Stomach (tissue), 9 donors: ENCODE data around the gene COQ8B. TPM values are rescaled to one million over a fixed set of nuclear protein-coding genes. Genes with fewer than 3 reads are reported as not detected.
"Not testable (repeated sequence)": the region's sequence is repeated elsewhere in the genome, so short reads cannot be mapped to it uniquely, and the experiment has no call there.

ENCODE experiments used
- DNase-seq, 2 donors: peaks; one replicate each; pipeline versions ENCODE4 v3.0.0 to v3.0.0-alpha.2; 2013 to 2019
- H3K27ac ChIP-seq, 5 donors: fragments of 200-600 bp in 4 of 5; sonication (generic) in 4 of 5; one replicate each; pipeline ENCODE4 v1.5.1; 2013 to 2019; ENCODE audit warnings: mild to moderate bottlenecking in 1 of 5, moderate library complexity in 1 of 5
- H3K27me3 ChIP-seq, 3 donors: fragments of 200-600 bp; sonication (generic); one replicate each; pipeline ENCODE4 v1.5.1; 2017 to 2019; ENCODE audit warnings: mixed run types in 1 of 3
- H3K36me3 ChIP-seq, 4 donors: fragments of 200-600 bp; sonication (generic); 1 replicate in 3 of 4; 2 replicates in 1 of 4; pipeline ENCODE4 v1.5.1; 2016 to 2019
- H3K4me1 ChIP-seq, 4 donors: fragments of 200-600 bp; sonication (generic); one replicate each; pipeline ENCODE4 v1.5.1; 2016 to 2019
- H3K4me3 ChIP-seq, 4 donors: fragments of 200-600 bp; sonication (generic) in 3 of 4; one replicate each; pipeline ENCODE4 v1.5.1; 2016 to 2019; ENCODE audit warnings: mild to moderate bottlenecking in 1 of 4
- H3K9me3 ChIP-seq, 4 donors: fragments of 200-600 bp; sonication (generic); one replicate each; pipeline ENCODE4 v1.5.1; 2016 to 2019
- CTCF ChIP-seq, 7 experiments: fragments of 450-650 bp in 4 of 7; fragments of 200-600 bp in 3 of 7; sonication (generic) in 3 of 7; IDR thresholded peaks; one replicate each; pipeline ENCODE4 v1.5.1; 2016 to 2019; ENCODE audit warnings: antibody characterized with exemption in 7 of 7, control low read depth in 2 of 7, mild to moderate bottlenecking in 1 of 7
- EP300 ChIP-seq: sonication (generic); formaldehyde crosslinking; IDR thresholded peaks from one replicate; pipeline ENCODE4 v1.6.1; 2017; ENCODE audit warnings: antibody characterized with exemption
- POLR2A ChIP-seq, 4 donors: fragments of 450-650 bp; IDR thresholded peaks; one replicate each; pipeline ENCODE4 v1.6.1; 2016; ENCODE audit warnings: antibody characterized with exemption in 4 of 4, control low read depth in 2 of 4, mild to moderate bottlenecking in 1 of 4, moderate library complexity in 1 of 4
- POLR2AphosphoS5 ChIP-seq, 3 donors: sonication (generic); formaldehyde crosslinking; IDR thresholded peaks; one replicate each; pipeline ENCODE4 v1.6.1; 2016; ENCODE audit warnings: antibody characterized with exemption in 3 of 3
- WGBS, 5 donors: extraction: QIAGEN DNeasy Blood & Tissue Kit in 3 of 5; methylation state at CpG; one replicate each; pipeline versions ENCODE4 v1.1.5 to v1.1.7; 2013 to 2018; 5-methylcytosine and 5-hydroxymethylcytosine counted together
- intact Hi-C: fragments of 100-400 bp; cut with DNase I; formaldehyde crosslinking; loops from one replicate; pipeline ENCODE4 v1.15.1; 2023; ENCODE audit warnings: low total_unique reads
- polyA plus RNA-seq, 3 donors: library from polyadenylated mRNA; stranded (reverse); fragments of 200-250 nt; gene quantifications; one replicate each; pipeline ENCODE4 v1.2.3, GENCODE V29; 2013
- total RNA-seq, 5 donors: library from RNA; depleted of rRNA; stranded (reverse); fragments of >200 nt; gene quantifications; one replicate each; pipeline versions ENCODE4 v1.1.0 to v1.2.3, GENCODE V29; 2014 to 2016
- donor health status: healthy with polysubstance abuse.
- donor health status: Bipolar disorder and iron deficiency.
- donor health status: healthy.

The COQ8B gene
- total and polyA plus RNA-seq, 8 donors, result 26.9 to 91.5 (median 41.9) TPM

GRCh38 chr19:40733149-40733548 lies 16.5 kb upstream of the COQ8B start:
- peaks cover 0 to 19% (median 8%) of the 10 kb centered on the region in 4 donors for H3K4me1 ChIP-seq
- TF ChIP-seq POLR2AphosphoS5 (IDR thresholded peaks at IDR 0.05), result no peak
- TF ChIP-seq CTCF (IDR thresholded peaks at IDR 0.05), result no peak
- no peak for TF ChIP-seq POLR2A (IDR thresholded peaks at IDR 0.05)
- no peak for TF ChIP-seq EP300
- no peak for DNase-seq
- intact Hi-C loops, result no loop called here
- H3K27ac ChIP-seq, result no peak overlapping the region
- H3K36me3 ChIP-seq, result peaks cover 82 to 100% (median 100%) of the 10 kb centered on the region in 4 donors
- 91 to 95% (median 93%) methylated on average over 13 of the region's 13 CpGs for WGBS, 5 donors
- no peaks in the 10 kb centered on the region for H3K9me3 ChIP-seq
- H3K4me3 ChIP-seq, result no peak overlapping the region
- H3K27me3 ChIP-seq, result no peaks in the 10 kb centered on the region

DNA sequence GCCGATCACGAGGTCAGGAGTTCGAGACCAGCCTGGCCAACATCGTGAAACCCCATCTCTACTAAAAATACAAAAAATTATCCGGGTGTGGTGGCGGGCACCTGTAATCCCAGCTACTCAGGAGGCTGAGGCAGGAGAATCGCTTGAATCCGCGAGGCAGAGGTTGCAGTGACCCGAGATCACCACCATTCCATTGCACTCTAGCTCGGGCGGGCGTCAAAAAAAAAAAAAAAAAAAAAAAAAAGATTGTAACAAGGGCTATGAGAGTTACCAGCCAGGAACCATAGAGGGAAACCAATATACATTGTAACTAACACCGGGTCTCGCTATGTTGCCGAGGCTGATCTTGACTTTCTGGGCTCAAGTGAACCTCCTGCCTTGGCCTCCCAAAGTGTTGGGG lies 15.6 kb upstream of the COQ8B start:
- H3K4me3 ChIP-seq, DNase-seq, H3K27me3 ChIP-seq, H3K9me3 ChIP-seq, H3K27ac ChIP-seq, intact Hi-C loops: not testable (repeated sequence)
- H3K4me1 ChIP-seq, result peaks cover 0 to 19% (median 8%) of the 10 kb centered on the region in 4 donors
- WGBS, 5 donors, result 91 to 98% (median 96%) methylated on average over 16 of the region's 16 CpGs
- H3K36me3 ChIP-seq, result peaks cover 86 to 100% (median 100%) of the 10 kb centered on the region in 4 donors

DNA sequence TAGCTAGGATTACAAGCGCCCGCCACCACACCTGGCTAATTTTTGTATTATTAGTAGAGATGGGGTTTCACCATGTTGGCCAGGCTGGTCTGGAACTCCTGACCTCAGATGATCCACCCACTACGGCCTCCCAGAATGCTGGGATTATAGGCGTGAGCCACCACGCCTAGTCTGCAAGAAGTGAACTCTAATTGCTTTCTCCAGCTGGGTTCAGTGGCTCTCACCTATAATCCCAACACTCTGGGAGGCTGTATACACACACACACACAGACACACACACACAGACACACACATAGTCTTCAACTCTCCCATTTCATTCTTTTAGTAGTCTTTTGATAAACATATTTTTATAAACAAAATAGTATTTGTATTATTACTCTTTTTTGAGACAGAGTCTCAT lies 13.4 kb upstream of the COQ8B start:
- 83 to 93% (median 90%) methylated on average over 5 of the region's 5 CpGs for WGBS, 5 donors
- DNase-seq, H3K27me3 ChIP-seq, H3K27ac ChIP-seq, intact Hi-C loops, H3K4me3 ChIP-seq, H3K9me3 ChIP-seq: not testable (repeated sequence)
- Histone ChIP-seq H3K36me3 (peaks cover 92 to 100% (median 100%) of the 10 kb centered on the region in 4 donors), H3K4me1 (peaks cover 0 to 12% (median 2%) of the 10 kb centered on the region in 4 donors)

DNA sequence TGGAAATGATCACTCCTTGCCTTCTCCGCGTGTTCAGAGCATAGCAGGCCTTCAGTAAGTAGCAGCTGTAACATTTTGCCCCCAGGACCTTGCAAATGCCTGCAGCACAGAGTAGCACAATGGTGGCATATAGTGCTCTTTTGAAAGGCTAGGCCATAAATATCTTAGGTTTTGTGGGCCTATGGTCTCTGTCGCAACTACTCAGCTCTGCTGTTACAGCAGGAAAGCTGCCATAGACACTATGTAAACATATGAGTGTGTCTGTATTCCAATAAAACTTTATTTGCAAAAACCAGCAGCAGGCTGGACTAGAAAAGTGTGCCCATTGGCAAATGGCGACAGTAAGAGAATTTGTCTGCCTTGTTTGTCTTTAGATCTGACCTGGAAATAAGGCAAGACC lies 9.6 kb upstream of the COQ8B start:
- intact Hi-C loops, result no loop called here
- Histone ChIP-seq H3K4me1 (peaks cover 14 to 42% (median 30%) of the 10 kb centered on the region in 4 donors), H3K27ac (no peak overlapping the region), H3K4me3 (no peak overlapping the region), H3K9me3 (no peaks in the 10 kb centered on the region), H3K27me3 (no peaks in the 10 kb centered on the region), H3K36me3 (peaks cover 73 to 98% (median 85%) of the 10 kb centered on the region in 4 donors)
- WGBS, 5 donors, result 89 to 100% (median 97%) methylated on average over 4 of the region's 4 CpGs
- no peak for DNase-seq
- TF ChIP-seq EP300 (no peak), POLR2A (IDR thresholded peaks at IDR 0.05) (no peak), POLR2AphosphoS5 (IDR thresholded peaks at IDR 0.05) (no peak), CTCF (IDR thresholded peaks at IDR 0.05) (no peak)

GRCh38 chr19:40724855-40725254 lies 8.2 kb upstream of the COQ8B start:
- TF ChIP-seq CTCF (IDR thresholded peaks at IDR 0.05) (no peak), EP300 (no peak), POLR2AphosphoS5 (IDR thresholded peaks at IDR 0.05) (no peak), POLR2A (IDR thresholded peaks at IDR 0.05) (no peak)
- H3K9me3 ChIP-seq, result no peaks in the 10 kb centered on the region
- DNase-seq, result no peak
- H3K4me3 ChIP-seq, result no peak overlapping the region
- no peaks in the 10 kb centered on the region for H3K27me3 ChIP-seq
- peaks cover 58 to 83% (median 71%) of the 10 kb centered on the region in 4 donors for H3K36me3 ChIP-seq
- H3K4me1 ChIP-seq, result peaks cover 25 to 56% (median 44%) of the 10 kb centered on the region in 4 donors
- intact Hi-C loops, result no loop called here
- WGBS, 5 donors, result 83 to 96% (median 92%) methylated on average over 3 of the region's 3 CpGs
- no peak overlapping the region for H3K27ac ChIP-seq
